NT2/D1 (cell line): ENCODE results near the gene TSPAN9.

Experiments
- DNase-seq: peaks from one replicate; pipeline ENCODE4 v3.0.0-alpha.2; 2011; ENCODE audit warnings: low read depth, low spot score
- H3K27me3 ChIP-seq: 2 replicates; pipeline ENCODE4 v1.6.0; 2011; ENCODE audit warnings: mild to moderate bottlenecking; ENCODE audit not compliant: insufficient read length, insufficient read depth
- H3K36me3 ChIP-seq: 2 replicates; pipeline ENCODE4 v1.6.1; 2011; ENCODE audit warnings: mild to moderate bottlenecking, low read length, mixed read lengths; ENCODE audit not compliant: insufficient read depth, insufficient read length
- H3K4me1 ChIP-seq: 2 replicates; pipeline ENCODE4 v1.5.1; 2011; ENCODE audit not compliant: insufficient read depth, insufficient read length
- H3K4me3 ChIP-seq: 2 replicates; pipeline ENCODE4 v1.5.1; 2011; ENCODE audit warnings: low read depth; ENCODE audit not compliant: insufficient read length
- H3K9ac ChIP-seq: 2 replicates; pipeline ENCODE4 v1.6.0; 2011; ENCODE audit warnings: low read depth; ENCODE audit not compliant: insufficient read length
- H3K9me3 ChIP-seq: 2 replicates; pipeline ENCODE4 v1.5.1; 2011; ENCODE audit warnings: mild to moderate bottlenecking, low read length; ENCODE audit not compliant: insufficient read depth
- SUZ12 ChIP-seq: IDR thresholded peaks from 2 replicates; pipeline ENCODE4 v1.6.1; 2011; ENCODE audit not compliant: insufficient read length, insufficient read depth; ENCODE audit errors: extremely low read depth
- YY1 ChIP-seq: IDR thresholded peaks from 2 replicates; pipeline ENCODE4 v1.6.1; 2011; ENCODE audit not compliant: insufficient read length, insufficient read depth
- ZNF274 ChIP-seq: IDR thresholded peaks from 2 replicates; pipeline ENCODE4 v1.6.1; 2011; ENCODE audit warnings: mild to moderate bottlenecking, low read depth, low read length

TSPAN9 gene

DNA sequence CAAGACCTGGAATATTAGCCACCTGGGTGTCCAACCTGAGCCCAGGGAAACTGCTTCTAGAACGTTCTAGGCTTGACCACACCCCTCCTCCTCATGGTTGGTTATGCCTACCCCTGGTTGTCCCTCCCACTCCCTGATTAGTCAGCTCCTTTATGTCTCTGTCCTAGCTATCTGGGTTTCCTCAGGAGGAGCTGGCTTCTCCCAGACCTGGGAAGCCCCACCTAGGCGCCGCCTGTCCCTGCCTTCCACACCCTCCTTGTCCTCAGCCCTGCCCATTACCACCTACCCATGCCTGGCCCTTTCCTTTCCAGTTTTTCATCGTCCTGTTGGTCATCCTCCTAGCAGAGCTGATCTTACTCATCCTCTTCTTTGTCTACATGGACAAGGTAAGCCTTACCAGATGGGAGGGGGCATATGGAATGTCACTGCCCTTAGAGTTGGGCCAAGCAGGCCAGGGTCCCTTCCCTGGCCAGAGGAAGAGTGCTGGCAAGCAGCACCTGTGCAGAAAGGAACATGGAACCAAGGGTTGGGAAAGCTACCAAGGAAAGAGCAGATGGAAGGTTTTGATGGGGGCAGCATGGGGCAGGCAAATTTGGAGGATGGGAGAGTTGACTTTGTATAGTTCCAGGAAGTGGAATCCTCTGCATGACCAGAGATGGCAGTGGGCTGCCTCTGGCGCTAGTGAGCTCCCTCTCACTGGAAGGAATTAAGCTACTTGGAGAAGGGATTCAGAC, 201.7 kb downstream of the TSPAN9 start:
- DNase-seq = no peak

DNA sequence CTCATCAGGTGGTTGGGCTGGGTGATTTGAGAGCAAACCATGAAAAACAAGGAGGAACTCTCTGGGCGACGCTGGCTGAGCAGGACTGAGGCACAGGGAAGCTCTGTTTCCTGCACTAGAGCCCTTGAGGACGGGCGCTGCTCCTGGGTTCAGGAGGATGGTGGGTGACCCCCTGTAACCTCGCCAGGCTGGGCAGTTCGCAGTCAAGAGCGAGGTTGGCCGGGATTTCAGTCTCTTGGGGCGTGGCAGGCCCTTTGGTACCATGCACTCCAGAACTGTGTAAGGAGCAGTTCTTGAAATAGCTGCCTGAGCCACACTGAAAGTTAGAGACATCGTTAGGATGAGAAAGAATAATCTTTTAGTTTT, 202.2 kb downstream of the TSPAN9 start:
- Histone ChIP-seq H3K9me3 (peaks cover 9% of the 10 kb centered on the region; the same call in 1 of the 2 replicates), H3K4me3 (no peak overlapping the region), H3K36me3 (peaks cover 70% of the 10 kb centered on the region), H3K27me3 (no peaks in the 10 kb centered on the region), H3K9ac (no peak overlapping the region), H3K4me1 (peaks cover 33% of the 10 kb centered on the region)
- no peak for DNase-seq
- TF ChIP-seq SUZ12 = no peak
- TF ChIP-seq YY1 = no peak
- no peak for TF ChIP-seq ZNF274

More for the DNA sequence above, 201.7 kb downstream of the TSPAN9 start:
- Histone ChIP-seq H3K36me3 (peaks cover 65% of the 10 kb centered on the region), H3K4me1 (peaks cover 34% of the 10 kb centered on the region), H3K9me3 (peaks cover 9% of the 10 kb centered on the region; the same call in 1 of the 2 replicates), H3K27me3 (no peaks in the 10 kb centered on the region), H3K9ac (no peak overlapping the region), H3K4me3 (no peak overlapping the region)
- TF ChIP-seq SUZ12 (no peak), ZNF274 (no peak), YY1 (no peak)

DNA sequence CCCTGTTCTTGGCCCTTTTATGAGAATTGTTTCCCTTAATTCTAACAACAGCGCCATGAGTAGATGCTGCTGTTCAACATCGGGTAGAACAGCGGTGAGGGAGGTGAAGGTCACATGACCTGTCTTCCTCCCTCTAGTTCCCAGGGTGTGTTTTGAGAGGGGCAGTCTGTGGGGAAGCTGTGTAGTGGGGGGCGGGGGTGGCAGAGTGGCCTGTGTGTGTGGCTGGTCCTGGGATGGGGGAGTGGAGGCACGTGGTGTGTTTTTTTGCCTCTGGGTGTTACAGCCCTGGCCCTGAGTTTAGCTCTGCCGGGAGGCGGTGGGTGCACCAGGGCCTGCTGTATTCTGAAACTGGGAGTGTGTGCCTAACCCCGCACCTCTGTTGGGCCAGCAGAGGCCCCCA, 202.7 kb downstream of the TSPAN9 start:
- peaks cover 75% of the 10 kb centered on the region for H3K36me3 ChIP-seq
- H3K9ac ChIP-seq = no peak overlapping the region
- no peak for DNase-seq
- peaks cover 9% of the 10 kb centered on the region; the same call in 1 of the 2 replicates for H3K9me3 ChIP-seq
- TF ChIP-seq YY1 (no peak), SUZ12 (no peak), ZNF274 (no peak)
- H3K4me1 ChIP-seq = peaks cover 34% of the 10 kb centered on the region
- no peaks in the 10 kb centered on the region for H3K27me3 ChIP-seq
- no peak overlapping the region for H3K4me3 ChIP-seq

DNA sequence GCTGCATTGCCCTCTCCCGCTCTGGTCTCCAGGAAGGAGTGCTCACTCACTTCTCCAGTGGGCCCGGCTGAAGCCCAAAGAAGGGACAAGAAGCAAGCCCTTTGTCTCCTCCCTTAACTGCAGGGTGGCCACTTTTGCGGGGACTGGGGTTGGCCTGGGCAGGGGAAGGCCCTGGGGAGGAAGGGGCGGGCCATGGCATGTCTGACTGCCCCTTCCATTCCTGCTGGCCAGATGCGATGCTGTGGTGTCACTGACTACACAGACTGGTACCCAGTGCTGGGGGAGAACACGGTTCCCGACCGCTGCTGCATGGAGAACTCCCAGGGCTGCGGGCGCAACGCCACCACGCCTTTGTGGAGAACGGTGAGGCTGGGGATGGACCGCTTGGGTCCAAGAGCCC, 203.8 kb downstream of the TSPAN9 start:
- H3K4me3 ChIP-seq = no peak overlapping the region
- peaks cover 9% of the 10 kb centered on the region; the same call in 1 of the 2 replicates for H3K9me3 ChIP-seq
- no peak overlapping the region for H3K9ac ChIP-seq
- no peaks in the 10 kb centered on the region for H3K27me3 ChIP-seq
- peaks cover 84% of the 10 kb centered on the region for H3K36me3 ChIP-seq
- no peak for TF ChIP-seq ZNF274
- TF ChIP-seq YY1 = no peak
- no peak for TF ChIP-seq SUZ12
- DNase-seq = no peak
- H3K4me1 ChIP-seq = peaks cover 38% of the 10 kb centered on the region

- Histone ChIP-seq H3K9me3 (peaks cover 9% of the 10 kb centered on the region; the same call in 1 of the 2 replicates), H3K27me3 (no peaks in the 10 kb centered on the region), H3K9ac (no peak overlapping the region), H3K4me3 (no peak overlapping the region), H3K36me3 (peaks cover 85% of the 10 kb centered on the region), H3K4me1 (peaks cover 39% of the 10 kb centered on the region)
- no peak for DNase-seq
- no peak for TF ChIP-seq SUZ12
- TF ChIP-seq YY1 = no peak
- no peak for TF ChIP-seq ZNF274
Observed at GRCh38 chr12:3281588-3282383, 204.6 kb downstream of the TSPAN9 start.

DNA sequence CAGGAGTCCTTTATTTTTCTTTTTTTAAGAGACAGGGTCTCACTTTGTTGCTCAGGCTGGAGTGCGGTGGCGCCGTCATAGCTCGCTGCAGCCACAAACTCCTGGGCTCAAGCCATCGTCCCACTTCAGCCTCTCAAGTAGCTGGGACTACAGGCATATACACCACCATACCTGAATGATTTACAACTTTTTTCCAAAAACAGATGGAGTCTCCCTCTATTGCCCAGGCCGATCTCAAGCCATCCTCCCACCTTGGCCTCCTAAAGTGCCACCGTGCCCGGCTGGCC, 205.1 kb downstream of the TSPAN9 start:
- Histone ChIP-seq H3K4me3 (no peak overlapping the region), H3K36me3 (peaks cover 85% of the 10 kb centered on the region), H3K9me3 (peaks cover 9% of the 10 kb centered on the region; the same call in 1 of the 2 replicates), H3K4me1 (peaks cover 39% of the 10 kb centered on the region), H3K27me3 (no peaks in the 10 kb centered on the region), H3K9ac (no peak overlapping the region)
- TF ChIP-seq YY1 = no peak
- no peak for TF ChIP-seq SUZ12
- no peak for TF ChIP-seq ZNF274
- no peak for DNase-seq

GRCh38 chr12:3283137-3283680, 206.0 kb downstream of the TSPAN9 start:
- Histone ChIP-seq H3K4me3 (no peak overlapping the region), H3K36me3 (peaks cover 84% of the 10 kb centered on the region), H3K4me1 (peaks cover 37% of the 10 kb centered on the region), H3K27me3 (no peaks in the 10 kb centered on the region), H3K9ac (no peak overlapping the region), H3K9me3 (peaks cover 3% of the 10 kb centered on the region; the same call in 1 of the 2 replicates)
- no peak for DNase-seq
- TF ChIP-seq ZNF274 = no peak
- TF ChIP-seq SUZ12 = no peak
- no peak for TF ChIP-seq YY1
